ENCODE data around the gene SYT17.

Gene SYT17

DNA sequence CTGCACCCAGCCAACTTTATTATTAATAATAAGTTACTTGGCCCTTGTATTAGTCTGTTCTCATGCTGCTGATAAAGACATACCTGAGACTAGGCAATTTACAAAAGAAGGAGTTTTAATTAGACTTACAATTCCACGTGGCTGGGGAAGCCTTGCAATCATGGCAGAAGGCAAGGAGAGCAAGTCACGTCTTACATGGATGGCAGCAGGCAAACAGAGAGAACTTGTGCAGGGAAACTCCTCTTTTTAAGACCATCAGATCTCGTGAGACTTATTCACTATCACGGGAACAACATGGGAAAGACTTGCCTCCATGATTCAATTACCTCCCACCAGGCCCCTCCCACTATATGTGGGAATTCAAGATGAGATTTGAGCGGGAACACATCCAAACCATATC is 47.7 kb downstream of the SYT17 start:
- no peak for DNase-seq (ENCODE audit: low spot score)

DNA sequence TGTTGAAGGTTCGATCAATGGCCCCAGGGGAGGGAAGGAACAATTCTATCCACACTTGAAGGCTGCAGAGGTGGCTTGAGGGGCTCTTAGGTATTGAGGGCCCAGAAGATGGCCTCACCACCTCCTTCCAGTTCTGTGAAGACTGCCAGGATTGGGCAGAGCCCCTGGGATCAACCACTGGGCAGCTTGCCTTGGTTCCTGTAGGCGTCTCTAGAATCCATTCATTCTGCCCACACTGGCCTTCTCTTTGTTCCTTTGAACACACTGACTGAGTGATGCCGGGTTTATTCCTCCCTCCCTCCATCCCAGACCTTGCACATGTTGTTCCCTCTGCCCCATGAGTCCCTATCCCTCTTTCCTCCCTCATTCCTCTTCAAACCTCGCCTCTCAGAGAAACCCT is 50.5 kb downstream of the SYT17 start:
- DNase-seq (ENCODE audit: low spot score), result peak; percentile 28

DNA sequence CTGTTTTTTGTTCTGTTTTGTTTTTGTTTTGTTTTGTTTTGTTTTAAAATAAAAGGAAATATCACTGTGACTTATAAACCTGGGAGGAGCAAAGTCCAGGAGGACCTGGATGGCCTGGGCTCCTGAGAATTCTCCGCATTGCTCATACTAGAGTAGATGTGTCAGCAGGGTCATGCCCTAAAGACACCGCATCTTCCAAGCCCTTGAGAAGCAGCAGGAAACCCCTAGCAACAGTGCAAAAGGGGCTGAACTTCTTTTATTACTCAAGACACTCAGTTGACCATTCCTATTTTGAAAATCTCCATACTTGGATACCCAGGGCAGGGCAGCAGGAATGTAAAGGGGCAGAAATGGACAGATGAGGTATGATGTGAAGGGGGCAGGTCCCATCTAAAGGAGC is 51.8 kb downstream of the SYT17 start:
- DNase-seq (ENCODE audit: low spot score), result no peak

DNA sequence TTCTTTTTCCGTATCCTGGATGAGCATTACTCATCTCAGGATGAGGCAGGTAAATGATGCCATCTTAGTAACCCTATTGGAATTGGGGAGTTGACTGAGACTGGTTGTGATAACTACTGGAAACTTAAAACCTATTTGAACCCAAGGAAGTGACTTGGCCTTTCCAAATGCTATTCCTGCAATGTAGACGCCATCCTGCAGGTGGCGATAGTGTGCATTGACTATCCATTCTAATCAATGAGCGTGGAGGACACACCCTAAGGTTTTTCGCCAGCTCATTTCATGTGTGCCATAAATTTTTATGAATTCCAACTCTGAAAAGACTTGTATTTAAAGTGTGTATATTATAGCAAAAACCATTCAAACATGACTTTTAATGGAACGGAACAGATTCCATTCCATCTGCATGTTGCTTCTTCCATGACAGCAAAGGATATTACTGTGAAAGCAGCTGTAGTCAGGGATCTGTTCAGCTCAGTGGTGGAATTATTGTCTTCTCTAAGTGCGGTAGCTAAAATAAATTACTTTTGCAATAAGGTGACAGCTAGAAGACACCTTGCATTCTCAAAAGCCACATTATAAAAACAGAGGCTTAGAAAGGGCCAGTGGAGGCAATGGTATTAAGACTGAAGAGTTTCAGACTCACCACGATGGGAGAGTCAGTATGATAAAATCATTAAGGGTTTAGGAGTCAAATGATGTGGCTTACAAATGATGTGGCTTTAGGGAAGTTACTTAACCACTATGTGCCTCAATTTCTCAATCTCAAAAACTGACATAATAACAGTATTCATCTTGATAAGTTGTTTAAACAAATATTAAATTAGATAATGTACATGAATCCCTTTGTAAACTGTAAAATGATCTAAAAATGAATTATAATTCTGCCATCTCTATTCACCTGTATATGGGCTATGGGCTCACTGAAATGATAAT is 55.5 kb downstream of the SYT17 start:
- DNase-seq (ENCODE audit: low spot score), result no peak

DNA sequence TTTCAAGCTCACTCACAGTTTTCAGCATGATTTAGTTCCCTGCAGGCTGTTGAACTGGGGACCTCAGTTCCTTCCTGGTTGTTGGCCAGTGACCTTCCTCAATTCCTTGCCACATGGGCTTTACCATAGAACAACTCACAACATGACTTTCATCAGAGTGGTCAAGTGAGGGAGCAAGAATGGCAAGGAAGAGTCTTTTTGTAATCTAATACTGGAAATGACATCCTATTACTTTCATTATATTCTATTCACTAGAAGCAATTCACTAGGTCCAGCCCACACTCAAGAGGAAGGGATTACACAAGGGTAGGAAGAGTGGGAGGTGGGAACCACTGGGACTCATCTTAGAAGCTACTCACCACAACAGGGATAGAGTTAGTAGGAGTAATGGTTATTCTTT is 57.6 kb downstream of the SYT17 start:
- DNase-seq (ENCODE audit: low spot score), result no peak

- peak; percentile 64 for DNase-seq (ENCODE audit: low spot score)
Observed at GRCh38 chr16:19227643-19228042, 59.6 kb downstream of the SYT17 start.

DNA sequence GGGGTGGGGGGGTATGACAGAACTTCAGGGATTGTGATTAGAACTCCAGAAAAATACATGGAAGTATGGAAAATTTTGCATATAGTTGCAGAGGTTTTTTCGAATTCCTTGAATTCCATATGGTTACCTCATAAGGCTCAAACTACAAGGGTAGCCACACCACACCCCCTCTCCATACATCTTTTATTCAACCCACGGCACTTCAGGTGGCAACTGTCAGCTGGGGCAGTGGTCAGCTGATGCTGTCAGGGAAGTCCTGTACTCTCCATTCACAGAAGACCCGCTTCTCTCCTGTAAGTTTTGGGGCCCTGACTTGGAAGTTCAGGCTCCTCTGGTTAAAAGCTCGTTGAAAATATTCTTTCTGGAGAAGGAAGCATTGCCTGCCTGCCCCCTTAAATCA is 60.0 kb downstream of the SYT17 start:
- DNase-seq (ENCODE audit: low spot score), result no peak

DNA sequence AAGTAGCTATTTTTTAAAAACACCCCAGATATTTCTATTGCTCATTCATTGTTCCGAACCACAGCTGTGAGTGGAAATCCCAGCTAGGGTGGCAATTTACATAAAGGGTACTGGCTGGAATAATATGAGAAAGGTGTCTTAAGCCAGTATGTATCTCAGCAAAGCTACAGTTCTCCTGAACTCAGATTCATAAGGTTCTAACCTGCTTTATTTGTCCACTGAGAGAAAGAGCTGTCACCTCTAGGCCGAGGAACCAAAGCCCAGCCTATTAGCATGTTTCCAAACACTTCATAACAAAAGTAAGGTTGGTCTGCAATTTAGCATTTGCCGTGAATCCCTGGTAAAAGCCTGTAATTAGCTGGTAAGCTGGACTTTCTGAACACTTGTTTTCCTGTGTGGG is 60.5 kb downstream of the SYT17 start:
- DNase-seq (ENCODE audit: low spot score), result no peak

- DNase-seq (ENCODE audit: low spot score), result no peak
Observed at GRCh38 chr16:19230575-19230974, 62.5 kb downstream of the SYT17 start.

DNA sequence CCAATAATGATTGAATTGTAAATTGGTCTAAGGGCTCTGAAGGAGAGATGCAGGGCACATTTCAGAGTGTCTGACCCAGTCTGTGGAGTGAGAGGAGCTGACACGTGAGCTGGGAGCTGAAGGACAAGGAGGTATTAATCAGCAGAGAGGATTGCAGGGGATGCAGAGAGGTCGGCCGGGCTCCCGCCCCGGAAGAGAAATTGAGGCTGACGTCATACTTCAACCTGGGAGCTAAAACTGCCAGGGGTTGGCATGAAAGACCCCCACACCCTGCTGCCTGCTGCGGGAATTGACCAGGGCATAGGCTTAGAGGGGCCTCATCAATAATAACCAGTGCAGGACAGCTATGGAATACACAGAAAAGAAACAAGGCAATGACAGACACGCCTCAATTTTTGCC is 63.8 kb downstream of the SYT17 start:
- DNase-seq (ENCODE audit: low spot score), result no peak

GRCh38 chr16:19232988-19233387 is 64.9 kb downstream of the SYT17 start:
- DNase-seq (ENCODE audit: low spot score), result peak; percentile 27

DNA sequence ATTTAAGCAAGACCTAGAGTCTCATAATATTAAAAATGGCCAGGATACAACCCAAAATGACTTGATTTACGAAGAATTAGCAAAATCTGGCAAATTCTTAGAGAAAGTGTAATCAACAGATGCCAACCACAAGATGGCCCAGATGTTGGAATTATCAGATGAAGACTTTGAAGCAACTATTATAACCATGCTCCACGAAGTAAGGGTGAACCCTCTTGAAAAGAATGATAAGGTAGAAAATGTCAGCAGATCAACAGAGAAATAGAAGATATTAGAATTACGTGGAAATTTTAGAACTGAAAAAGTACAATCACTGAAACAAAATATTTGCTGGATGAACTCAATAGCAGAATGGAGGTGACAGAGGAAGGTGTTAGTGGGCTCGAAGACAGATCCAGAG is 67.4 kb downstream of the SYT17 start:
- no peak for DNase-seq (ENCODE audit: low spot score)

- no peak for DNase-seq (ENCODE audit: low spot score)
Observed at GRCh38 chr16:19235886-19236285, 67.8 kb downstream of the SYT17 start.

DNA sequence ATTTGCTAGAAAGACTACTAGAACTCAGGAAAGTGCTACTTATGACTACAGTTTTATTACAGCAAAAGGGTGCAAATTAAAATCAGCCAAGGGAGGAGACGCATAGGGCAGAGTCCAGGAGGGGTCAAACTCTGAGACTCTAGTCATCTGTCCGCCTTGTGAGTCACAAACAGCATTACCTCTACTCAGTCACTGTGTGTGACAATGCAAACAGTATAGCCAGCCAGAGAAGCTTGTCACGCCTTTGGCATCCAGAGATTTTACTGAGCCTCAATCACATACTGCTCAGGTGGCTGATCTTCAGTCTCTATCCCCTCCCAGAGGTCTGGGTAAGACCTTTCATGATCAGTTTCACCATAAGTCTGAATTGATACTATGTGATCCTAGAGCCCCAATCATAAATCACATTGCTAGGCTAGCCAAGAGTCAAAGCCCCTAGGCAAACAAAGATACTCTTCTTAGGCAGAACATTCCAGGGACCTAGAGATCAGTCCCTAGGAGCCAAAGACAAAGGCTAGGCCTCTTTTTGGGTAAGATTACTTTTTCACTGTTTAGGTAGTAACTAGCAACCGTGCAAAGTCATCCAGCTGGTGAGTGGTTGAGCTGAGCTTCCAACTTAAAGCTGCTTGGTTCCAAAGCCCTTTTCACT is 68.6 kb downstream of the SYT17 start:
- DNase-seq (ENCODE audit: low spot score), result no peak

DNA sequence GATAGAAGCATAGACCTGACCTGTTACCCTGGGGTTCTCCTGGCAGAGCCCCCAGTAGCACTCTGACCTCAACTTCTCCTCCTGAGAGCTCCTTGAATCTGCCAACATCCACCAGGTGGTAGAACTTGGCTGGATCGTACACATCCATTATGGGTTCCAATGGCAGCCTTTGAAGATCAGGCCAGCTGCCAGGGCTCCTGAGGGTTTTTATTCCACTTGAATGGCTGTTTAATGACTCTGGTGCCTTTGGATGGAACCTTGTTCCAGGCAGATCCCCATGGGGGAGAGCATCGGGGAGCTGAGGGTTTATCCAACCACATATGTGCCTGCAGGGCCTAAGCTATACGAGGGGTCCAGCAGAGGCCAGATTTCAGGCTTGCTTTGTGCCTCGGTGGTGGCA is 70.4 kb downstream of the SYT17 start:
- DNase-seq (ENCODE audit: low spot score), result no peak

DNA sequence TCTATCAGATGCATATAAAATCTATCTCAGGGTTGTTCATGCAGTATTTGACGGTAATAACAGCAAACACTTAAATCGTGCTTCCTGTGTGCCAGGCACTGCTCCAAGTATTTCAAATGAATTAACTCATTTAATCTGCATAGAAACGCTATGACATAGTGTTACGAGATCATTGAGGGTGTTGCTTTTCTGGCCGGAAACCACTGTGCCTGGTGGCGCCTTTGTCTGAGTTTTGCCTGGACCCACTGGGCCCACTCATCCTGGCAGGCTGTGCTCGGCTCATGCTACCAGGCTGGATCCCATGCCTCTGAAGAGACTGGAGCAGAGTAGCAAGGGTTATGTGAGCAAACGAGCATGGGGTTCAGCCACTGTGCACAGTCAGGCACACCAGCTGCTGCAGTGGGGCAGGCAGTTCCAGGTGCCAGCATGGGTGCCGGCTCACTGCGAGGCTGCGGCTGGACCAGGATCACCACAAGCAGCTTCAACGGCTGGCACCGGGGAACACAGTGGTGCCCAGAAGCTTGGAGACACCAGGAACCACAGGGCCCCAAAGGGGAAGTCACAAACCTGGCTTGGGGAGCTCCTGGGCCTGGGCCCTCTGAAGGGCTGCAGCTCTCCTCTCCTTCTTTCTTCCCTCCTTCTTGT is 71.6 kb downstream of the SYT17 start:
- no peak for DNase-seq (ENCODE audit: low spot score)

DNA sequence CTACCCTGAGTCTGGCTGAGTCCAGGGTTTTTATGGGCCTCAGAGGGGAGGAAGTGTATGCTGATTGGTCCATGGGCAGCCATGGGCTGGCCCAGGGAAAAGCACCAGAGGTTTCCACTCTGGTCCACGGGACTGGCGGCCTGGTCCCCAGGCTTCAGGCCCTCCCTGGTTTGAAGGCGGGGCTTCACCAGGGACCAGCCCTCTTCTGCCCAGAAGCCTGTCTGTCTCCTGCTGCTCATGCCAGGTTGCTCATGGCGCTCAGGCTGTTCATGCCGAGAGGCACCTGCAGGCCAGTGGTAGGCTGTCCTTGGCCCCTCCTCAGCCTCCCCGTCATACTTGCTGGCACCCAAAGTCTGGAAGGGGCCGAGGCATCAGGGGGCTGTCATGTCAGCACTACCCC is 72.5 kb downstream of the SYT17 start:
- DNase-seq (ENCODE audit: low spot score), result no peak

DNA sequence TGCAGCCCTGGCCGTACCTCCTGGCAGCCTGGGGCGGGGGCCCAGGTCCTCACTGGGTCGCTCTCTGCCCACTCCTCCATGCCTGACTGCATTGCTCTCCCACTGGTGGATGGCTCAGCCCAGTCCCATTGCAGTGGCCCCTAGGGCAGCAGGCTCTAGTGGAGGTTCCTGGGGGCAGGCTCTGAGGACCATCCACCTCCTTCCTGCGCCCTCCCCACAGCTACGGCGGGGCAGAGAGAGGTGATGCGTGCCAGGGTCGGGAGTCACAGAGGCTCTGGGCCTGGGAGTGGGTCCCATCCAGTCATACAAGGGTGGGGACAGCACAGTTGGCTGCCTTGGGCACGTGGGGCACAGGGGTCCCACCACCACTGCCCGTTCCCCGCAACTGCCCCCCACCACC is 73.5 kb downstream of the SYT17 start:
- DNase-seq (ENCODE audit: low spot score), result no peak

DNA sequence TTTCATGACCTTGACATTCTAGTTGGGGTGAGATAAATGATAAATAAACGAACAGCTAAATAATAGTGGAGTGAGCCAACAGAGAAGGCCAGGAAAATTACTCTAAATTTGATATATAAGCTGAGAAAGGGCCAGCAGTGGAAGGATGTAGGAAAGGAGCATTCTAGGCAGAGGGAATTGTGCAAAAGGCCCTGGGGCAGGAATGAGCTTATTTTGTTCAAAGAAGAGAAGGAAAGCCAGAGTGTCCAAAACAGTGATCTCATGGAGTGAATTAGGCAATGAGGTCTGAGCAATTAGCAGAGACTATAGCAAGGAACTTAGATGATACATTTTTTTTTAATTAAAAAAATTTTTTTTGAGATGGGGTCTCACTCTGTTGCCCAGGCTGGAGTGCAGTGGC is 74.1 kb downstream of the SYT17 start:
- no peak for DNase-seq (ENCODE audit: low spot score)

- DNase-seq (ENCODE audit: low spot score), result no peak
Observed at GRCh38 chr16:19242987-19243575, 75.0 kb downstream of the SYT17 start.

GRCh38 chr16:19245326-19245925 is 77.4 kb downstream of the SYT17 start:
- no peak for DNase-seq (ENCODE audit: low spot score)

- no peak for DNase-seq (ENCODE audit: low spot score)
Observed at GRCh38 chr16:19252904-19253303, 84.9 kb downstream of the SYT17 start.
